Panc1 (cell line): Measurements from ENCODE around the gene SNAP23. TPM values are rescaled to one million over a fixed set of nuclear protein-coding genes. Genes with fewer than 3 reads are reported as not detected.

Experiments used
- ATAC-seq: fragments of 200-7000 bp; cut with Tn5 transposase; 2 replicates; pipeline ENCODE4 v1.9.1; 2020; ENCODE audit warnings: mild to moderate bottlenecking, moderate library complexity
- BruUV-seq: library from RNA; stranded (reverse); fragments of 400-500 nt; replicated peaks from 2 replicates; lab custom pipeline; 2021; lab: Mats Ljungman, UMichigan
- CTCF ChIA-PET: fragments of 300-600 bp; sonication (Branson Sonifier 250); formaldehyde crosslinking; loops from one replicate; lab custom pipeline; 2022; ENCODE audit warnings: antibody characterized with exemption; lab: Charles Lee
- POLR2A ChIA-PET: fragments of 300-600 bp; sonication (Branson Sonifier 250); formaldehyde crosslinking; loops from one replicate; lab custom pipeline; 2022; ENCODE audit warnings: antibody characterized with exemption; lab: Charles Lee
- DNase-seq: peaks from one replicate; pipeline ENCODE4 v3.0.0-alpha.2; 2010; ENCODE audit warnings: low read depth, low spot score
- H3K27ac ChIP-seq: 2 replicates; pipeline ENCODE4 v1.5.1; 2011; ENCODE audit warnings: mild to moderate bottlenecking, low read length, inconsistent platforms
- H3K27me3 ChIP-seq: fragments of 200-500 bp; sonication (Bioruptor generic); 2 replicates; pipeline ENCODE4 v1.6.0; 2014; ENCODE audit warnings: low read length, inconsistent platforms; ENCODE audit not compliant: control insufficient read depth, insufficient read depth
- H3K36me3 ChIP-seq: fragments of 200-500 bp; sonication (Bioruptor generic); 2 replicates; pipeline ENCODE4 v1.5.1; 2014; ENCODE audit warnings: inconsistent platforms, mild to moderate bottlenecking, low read length, moderate library complexity; ENCODE audit not compliant: control insufficient read depth, insufficient read depth
- H3K4me1 ChIP-seq: 2 replicates; pipeline ENCODE4 v1.5.1; 2011; ENCODE audit warnings: inconsistent platforms, mild to moderate bottlenecking, low read length, moderate library complexity; ENCODE audit not compliant: control insufficient read depth, insufficient read depth
- H3K4me3 ChIP-seq, 2 experiments: 2 replicates each; pipeline ENCODE4 v1.5.1; 2011 to 2012; ENCODE audit warnings: low read depth in 2 of 2, low read length in 2 of 2, mild to moderate bottlenecking in 2 of 2, inconsistent platforms in 1 of 2, moderate library complexity in 1 of 2
- H3K9me3 ChIP-seq: fragments of 200-500 bp; sonication (Bioruptor generic); 2 replicates; pipeline ENCODE4 v1.5.1; 2014; ENCODE audit warnings: low read depth, mild to moderate bottlenecking, inconsistent platforms, low read length, moderate library complexity; ENCODE audit not compliant: control insufficient read depth, insufficient read depth
- POLR2AphosphoS5 ChIP-seq: IDR thresholded peaks from 2 replicates; pipeline ENCODE4 v1.6.1; 2012; ENCODE audit warnings: mild to moderate bottlenecking, low read depth, low read length, moderate library complexity
- SIN3A ChIP-seq: IDR thresholded peaks from 2 replicates; pipeline ENCODE4 v1.6.1; 2012; ENCODE audit warnings: low read depth, mild to moderate bottlenecking, low read length, moderate library complexity, borderline replicate concordance; ENCODE audit not compliant: insufficient read depth
- TCF7L2 ChIP-seq: IDR thresholded peaks from 2 replicates; pipeline ENCODE4 v1.6.1; 2011; ENCODE audit warnings: mild to moderate bottlenecking, low read depth, low read length, inconsistent platforms
- in situ Hi-C: cut with HindIII; loops from 2 replicates; pipeline ENCODE4 v1.10.0; 2016; ENCODE audit warnings: low sequenced_read_pairs, low pct_unique_long_range_greater_than_20kb
- intact Hi-C: fragments of 100-400 bp; cut with micrococcal nuclease; formaldehyde crosslinking; loops from one replicate; pipeline ENCODE4 v1.10.0; 2022; ENCODE audit not compliant: unreplicated experiment
- total RNA-seq: library from RNA; stranded (reverse); gene quantifications from one replicate; pipeline ENCODE4 v1.2.1, GENCODE V29; 2021; ENCODE audit not compliant: unreplicated experiment
- TF ChIP-seq, protein P1 (sequence below): fragments of 450-650 bp; IDR thresholded peaks from 2 replicates; pipeline ENCODE4 v1.5.1; 2017; ENCODE audit warnings: mild to moderate bottlenecking
- TF ChIP-seq, protein P2 (sequence below), 2 experiments: IDR thresholded peaks; 2 replicates each; pipeline ENCODE4 v1.6.1; 2011 to 2012; ENCODE audit warnings: low read depth in 2 of 2, control low read depth in 1 of 2, low read length in 1 of 2, mild to moderate bottlenecking in 1 of 2, moderate library complexity in 1 of 2; ENCODE audit not compliant: insufficient read depth in 1 of 2

Gene SNAP23
- total RNA-seq, 1 experiment from 2014 or later, result 48.9 TPM

DNA sequence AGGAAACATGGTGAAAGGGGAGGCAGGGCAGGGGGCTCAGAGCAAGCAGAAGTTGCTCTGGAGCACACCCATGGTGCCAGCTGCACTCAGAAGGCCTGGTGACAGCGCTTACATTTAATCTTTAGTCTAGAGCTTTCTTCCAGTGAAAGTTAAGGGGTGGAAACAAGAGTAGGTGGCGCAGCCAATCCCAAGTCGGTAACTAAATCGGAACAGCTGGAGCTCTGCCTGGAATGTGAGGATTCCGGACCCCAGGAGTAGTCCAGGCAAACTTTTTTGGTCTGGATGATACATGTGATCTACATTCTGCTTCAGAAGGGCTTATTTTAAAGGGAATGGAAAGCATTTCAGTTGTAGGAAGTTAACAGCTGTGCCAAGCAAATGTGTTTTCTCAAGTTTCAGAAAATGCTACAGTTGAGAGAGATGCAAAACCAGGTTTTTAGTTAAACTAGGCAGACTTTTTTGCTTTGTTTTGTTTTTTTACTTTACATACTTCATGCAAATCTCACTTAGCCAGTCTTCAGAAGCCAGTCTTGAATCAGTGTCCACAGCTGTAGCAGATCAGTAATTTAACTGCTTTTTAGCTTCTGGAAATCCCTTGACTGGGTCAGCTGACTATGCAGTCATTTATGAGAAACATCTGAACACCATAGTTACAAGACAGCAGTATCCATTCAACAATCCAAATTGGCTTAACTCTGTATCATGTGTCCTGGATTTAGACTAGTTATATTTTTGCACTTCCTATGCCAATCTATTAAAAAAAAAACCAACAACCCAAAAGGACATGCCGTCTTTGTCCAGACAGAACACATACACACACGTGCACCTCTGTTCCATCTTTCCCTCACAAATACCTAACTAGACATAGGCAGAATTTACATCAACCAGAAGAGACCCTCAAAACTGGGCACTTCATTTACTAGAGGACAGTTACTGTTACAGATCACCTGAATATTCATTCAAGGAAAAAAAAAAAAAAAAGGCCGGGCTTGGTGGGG is 37.7 kb upstream of the SNAP23 start:
- BruUV-seq, result no TSS peak
- TF ChIP-seq, protein P1, sequence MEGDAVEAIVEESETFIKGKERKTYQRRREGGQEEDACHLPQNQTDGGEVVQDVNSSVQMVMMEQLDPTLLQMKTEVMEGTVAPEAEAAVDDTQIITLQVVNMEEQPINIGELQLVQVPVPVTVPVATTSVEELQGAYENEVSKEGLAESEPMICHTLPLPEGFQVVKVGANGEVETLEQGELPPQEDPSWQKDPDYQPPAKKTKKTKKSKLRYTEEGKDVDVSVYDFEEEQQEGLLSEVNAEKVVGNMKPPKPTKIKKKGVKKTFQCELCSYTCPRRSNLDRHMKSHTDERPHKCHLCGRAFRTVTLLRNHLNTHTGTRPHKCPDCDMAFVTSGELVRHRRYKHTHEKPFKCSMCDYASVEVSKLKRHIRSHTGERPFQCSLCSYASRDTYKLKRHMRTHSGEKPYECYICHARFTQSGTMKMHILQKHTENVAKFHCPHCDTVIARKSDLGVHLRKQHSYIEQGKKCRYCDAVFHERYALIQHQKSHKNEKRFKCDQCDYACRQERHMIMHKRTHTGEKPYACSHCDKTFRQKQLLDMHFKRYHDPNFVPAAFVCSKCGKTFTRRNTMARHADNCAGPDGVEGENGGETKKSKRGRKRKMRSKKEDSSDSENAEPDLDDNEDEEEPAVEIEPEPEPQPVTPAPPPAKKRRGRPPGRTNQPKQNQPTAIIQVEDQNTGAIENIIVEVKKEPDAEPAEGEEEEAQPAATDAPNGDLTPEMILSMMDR, result no peak
- TF ChIP-seq POLR2AphosphoS5 (no peak), SIN3A (no peak), TCF7L2 (no peak)
- TF ChIP-seq, protein P2, sequence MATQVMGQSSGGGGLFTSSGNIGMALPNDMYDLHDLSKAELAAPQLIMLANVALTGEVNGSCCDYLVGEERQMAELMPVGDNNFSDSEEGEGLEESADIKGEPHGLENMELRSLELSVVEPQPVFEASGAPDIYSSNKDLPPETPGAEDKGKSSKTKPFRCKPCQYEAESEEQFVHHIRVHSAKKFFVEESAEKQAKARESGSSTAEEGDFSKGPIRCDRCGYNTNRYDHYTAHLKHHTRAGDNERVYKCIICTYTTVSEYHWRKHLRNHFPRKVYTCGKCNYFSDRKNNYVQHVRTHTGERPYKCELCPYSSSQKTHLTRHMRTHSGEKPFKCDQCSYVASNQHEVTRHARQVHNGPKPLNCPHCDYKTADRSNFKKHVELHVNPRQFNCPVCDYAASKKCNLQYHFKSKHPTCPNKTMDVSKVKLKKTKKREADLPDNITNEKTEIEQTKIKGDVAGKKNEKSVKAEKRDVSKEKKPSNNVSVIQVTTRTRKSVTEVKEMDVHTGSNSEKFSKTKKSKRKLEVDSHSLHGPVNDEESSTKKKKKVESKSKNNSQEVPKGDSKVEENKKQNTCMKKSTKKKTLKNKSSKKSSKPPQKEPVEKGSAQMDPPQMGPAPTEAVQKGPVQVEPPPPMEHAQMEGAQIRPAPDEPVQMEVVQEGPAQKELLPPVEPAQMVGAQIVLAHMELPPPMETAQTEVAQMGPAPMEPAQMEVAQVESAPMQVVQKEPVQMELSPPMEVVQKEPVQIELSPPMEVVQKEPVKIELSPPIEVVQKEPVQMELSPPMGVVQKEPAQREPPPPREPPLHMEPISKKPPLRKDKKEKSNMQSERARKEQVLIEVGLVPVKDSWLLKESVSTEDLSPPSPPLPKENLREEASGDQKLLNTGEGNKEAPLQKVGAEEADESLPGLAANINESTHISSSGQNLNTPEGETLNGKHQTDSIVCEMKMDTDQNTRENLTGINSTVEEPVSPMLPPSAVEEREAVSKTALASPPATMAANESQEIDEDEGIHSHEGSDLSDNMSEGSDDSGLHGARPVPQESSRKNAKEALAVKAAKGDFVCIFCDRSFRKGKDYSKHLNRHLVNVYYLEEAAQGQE (IDR thresholded peaks at IDR 0.05; ENCODE audit: insufficient read depth in 1 of 2, low read depth in 2 of 2, low read length in 1 of 2), result no peak
- no peak for DNase-seq
- ATAC-seq, result no peak
- POLR2A ChIA-PET, result no interaction called here
- no peaks in the 10 kb centered on the region for H3K27me3 ChIP-seq
- H3K4me1 ChIP-seq, result 0 out of 2 replicates have a peak, but pooled peaks cover 4% of the 10 kb centered on the region
- no peaks in the 10 kb centered on the region for H3K9me3 ChIP-seq
- H3K36me3 ChIP-seq, result no peaks in the 10 kb centered on the region
- CTCF ChIA-PET, result interaction anchor here (0.6 to 0.7 kb wide), 2 partner anchors 73 to 398 kb away, joined by 4 to 5 read pairs; no protein-coding TSS in a partner anchor
- no peak overlapping the region for H3K27ac ChIP-seq
- H3K4me3 ChIP-seq, result no peak overlapping the region
- in situ Hi-C loops (no loop called here), intact Hi-C loops (no loop called here)

GRCh38 chr15:42461261-42461660 is 34.2 kb upstream of the SNAP23 start:
- POLR2A ChIA-PET, result no interaction called here
- Histone ChIP-seq H3K4me1 (0 out of 2 replicates have a peak, but pooled peaks cover 4% of the 10 kb centered on the region), H3K4me3 (no peak overlapping the region), H3K36me3 (no peaks in the 10 kb centered on the region), H3K27ac (no peak overlapping the region), H3K9me3 (no peaks in the 10 kb centered on the region), H3K27me3 (no peaks in the 10 kb centered on the region)
- in situ Hi-C loops, result no loop called here
- TF ChIP-seq, protein P1, result no peak
- TF ChIP-seq POLR2AphosphoS5 (no peak), SIN3A (no peak), TCF7L2 (no peak)
- TF ChIP-seq, protein P2 (IDR thresholded peaks at IDR 0.05; ENCODE audit: insufficient read depth in 1 of 2, low read depth in 2 of 2, low read length in 1 of 2), result no peak
- intact Hi-C loops, result no loop called here
- BruUV-seq, result no TSS peak
- no peak for ATAC-seq
- no peak for DNase-seq
- CTCF ChIA-PET, result no interaction called here
